COLO668 (cell line): Measurements from ENCODE around the gene VPS45.

Experiments
- DNase-seq: peaks from one replicate; lab custom pipeline; 2025; ENCODE audit not compliant: unreplicated experiment; lab: John Stamatoyannopoulos, UW

Gene VPS45

DNA sequence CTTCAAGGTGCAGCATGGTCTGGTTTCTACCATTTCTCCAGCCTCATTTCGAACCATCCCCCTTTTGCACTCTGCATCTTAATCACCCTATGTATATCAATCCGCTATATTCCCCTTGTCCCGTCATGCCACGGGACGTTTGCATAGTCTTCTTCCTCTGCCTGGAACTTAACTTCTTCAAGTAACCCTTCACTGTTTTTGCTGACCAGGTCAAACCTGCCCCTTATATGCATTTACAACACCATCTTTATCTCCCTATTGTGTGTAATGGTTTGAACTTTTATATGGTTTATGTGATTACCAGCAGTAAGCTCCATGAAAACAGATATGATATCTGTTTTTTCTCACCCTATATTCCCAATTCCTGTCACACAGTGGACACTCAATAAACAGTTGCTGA, 2.3 kb downstream of the VPS45 start:
- DNase-seq: no peak

DNA sequence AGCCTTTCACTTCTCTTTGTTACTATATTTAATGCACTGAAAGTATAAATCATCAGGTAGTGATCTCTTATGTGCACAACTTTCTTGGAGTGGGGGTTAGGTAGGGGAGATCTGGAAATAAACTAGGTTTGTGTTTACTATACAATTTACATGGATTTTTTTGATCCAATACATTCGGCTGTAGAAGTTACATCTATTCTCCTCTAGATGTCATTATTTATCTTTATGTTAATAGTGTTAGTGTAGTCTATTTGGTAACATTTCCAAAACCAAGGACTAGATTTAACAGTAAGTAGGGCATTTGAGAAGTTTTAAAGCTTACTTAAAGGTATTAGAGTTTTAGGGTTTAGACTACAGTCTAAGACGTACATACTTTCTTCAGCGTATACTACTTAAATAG, 5.4 kb downstream of the VPS45 start:
- DNase-seq: no peak

DNA sequence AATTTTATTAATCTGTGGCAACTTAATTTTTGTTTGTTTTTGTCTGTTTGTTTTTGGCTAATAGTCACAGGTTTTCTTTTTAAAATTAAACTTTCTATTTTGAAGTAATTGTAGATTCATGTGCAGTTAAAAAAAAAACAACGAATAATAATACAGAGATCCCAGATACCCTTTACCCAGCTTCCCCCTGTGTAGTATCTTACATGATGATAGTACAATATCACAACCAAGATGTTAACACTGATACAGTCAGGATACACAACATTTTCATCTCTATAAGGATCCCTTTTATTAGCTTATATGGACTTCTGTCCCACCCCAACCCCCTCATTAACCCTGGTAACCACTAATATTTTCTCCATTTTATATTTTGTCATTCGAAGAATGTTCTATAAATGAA, 5.9 kb downstream of the VPS45 start:
- no peak for DNase-seq

DNA sequence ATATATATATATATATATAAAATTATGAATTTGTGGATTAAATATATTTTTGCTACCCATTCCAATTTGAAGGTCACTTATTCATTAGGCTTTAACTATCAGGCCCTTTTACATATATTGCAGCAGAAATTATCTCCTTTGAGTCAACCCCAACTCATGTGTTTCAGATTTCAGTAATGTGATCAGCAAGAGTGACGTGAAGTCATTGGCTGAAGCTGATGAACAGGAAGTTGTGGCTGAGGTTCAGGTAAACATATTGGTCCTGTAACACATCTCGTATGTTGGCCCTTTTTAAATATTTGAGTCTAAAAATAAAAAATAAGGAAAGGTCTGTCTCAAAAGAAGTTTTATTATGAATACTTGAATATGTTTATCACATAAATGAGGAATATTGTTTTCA, 8.5 kb downstream of the VPS45 start:
- no peak for DNase-seq

DNA sequence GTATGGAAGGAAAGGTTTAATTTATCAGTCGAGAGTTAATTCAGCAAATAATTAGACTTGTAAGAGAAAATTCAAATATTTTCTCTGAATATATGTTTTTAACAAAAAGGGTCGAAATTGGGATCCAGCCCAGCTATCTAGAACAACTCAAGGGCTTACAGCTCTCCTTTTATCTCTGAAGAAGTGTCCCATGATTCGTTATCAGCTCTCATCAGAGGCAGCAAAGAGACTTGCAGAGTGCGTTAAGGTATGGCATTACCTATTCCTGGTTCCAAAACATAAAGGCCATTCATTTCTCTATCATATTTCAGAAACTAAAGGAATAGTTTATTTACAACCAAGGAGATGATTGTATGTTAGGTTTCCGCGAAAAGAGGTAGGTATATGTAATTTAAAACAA, 9.4 kb downstream of the VPS45 start:
- DNase-seq: no peak

DNA sequence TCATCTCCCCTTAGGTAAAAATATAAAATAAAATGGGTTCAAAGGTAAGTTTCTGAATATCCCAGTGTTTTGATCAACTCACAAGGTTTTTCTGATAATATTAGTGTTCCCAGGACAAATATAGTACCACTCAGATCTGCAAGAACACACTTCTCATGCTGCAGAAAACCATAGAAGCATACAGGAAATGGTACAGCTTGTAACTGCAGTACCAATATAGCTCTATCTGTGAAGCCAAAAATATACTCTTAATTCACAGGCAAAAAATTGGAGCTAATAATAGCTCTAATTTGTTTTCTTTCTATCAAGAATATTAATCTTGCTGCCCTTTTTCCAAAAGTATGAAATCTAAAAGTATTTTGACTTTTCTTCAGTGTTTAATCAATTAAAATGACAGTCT, 13.2 kb downstream of the VPS45 start:
- no peak for DNase-seq

- DNase-seq: no peak
These were observed 14.9 kb downstream of the VPS45 start for GRCh38 chr1:150082494-150082893.

- no peak for DNase-seq
These were observed 16.3 kb downstream of the VPS45 start for GRCh38 chr1:150083907-150084306.

GRCh38 chr1:150085406-150085805, 17.8 kb downstream of the VPS45 start:
- no peak for DNase-seq

DNA sequence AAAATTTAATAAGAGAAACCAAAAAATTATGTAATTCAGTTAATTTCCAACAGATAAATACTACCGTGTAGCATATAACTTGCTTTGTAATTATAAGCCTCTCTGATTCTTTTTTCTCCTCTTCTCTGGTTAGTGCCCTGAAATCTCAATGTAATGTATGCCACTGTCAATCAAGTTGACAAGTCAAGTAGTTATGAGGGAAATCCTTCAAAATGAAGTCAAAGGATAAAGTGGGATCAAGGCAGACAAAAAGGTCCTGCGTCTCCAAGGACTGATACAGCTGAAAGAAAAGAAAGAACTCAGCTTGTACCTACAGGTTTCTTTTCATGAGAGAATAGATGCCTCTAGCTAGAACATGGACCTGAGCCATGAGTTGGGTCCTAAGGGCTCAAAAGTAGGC, 19.8 kb downstream of the VPS45 start:
- DNase-seq: no peak

DNA sequence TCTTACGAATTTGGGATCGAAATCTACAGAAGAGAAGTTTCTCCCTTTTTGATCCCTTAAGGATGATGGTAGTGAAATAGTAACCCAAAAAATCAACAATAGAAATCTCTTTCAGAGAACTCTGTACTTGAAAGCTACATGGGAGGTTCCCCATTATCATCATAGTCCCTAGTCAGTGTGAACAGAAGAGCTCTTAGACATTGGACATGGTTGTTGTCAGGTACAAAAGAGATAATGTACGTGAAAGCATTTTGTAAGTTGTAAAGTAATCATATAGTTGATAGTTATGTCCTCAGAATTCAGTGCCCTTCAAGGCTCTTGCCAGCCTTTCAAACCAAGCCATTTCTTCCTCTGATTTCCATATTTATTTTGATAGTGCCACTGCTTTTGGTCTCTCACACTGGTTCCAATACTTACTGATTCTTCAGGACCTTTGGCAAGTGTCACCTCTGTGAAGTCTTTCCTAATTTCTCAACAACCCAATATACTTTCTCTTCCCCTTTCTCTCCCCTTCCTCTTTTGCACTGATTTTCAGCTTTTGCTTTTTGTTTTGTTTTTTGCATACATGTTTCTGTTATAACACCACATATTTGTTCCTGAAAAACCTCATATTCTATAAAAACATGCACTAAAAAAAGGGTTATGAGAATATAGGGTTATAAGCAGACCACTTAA, 22.4 kb downstream of the VPS45 start:
- no peak for DNase-seq

- no peak for DNase-seq
These were observed 24.7 kb downstream of the VPS45 start for GRCh38 chr1:150092180-150092791.

DNA sequence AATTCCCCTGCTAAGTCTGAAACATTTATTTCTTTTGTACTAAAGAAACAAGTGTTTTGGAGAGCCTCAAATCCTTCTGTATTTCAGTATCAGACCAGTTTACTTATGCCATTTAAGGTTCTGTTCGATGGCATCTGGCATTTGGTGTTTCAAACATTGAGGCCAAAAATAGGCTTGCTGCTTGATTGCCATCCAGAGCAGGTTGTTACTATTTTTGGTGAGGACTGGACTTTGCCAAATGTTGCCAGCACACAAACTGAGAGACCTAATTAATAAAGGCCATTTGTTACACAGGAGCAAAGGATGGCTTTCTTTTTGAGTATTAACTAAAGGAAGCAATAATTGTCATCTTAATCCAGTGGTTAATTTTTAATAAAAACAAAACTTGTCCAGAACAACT, 26.2 kb downstream of the VPS45 start:
- DNase-seq: no peak

- no peak for DNase-seq
These were observed 27.2 kb downstream of the VPS45 start for GRCh38 chr1:150094734-150095265.

DNA sequence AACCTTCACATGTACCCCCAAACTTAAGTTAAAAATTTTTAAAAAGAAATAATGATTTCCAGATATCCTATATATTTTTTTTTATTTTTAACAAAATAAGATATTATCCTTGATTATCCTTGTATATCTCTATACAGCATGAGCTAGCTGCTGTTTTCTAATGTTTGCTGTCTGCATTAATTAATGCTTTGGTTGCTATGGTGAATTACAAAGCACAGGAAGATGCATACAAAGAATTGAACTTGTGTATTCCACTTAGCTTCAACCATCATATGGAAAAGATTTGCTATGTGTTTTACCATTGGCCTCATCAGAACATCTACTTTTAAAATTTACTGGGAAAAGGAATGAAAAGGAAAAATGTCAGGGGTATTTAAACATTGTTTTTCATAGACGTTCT, 35.4 kb downstream of the VPS45 start:
- no peak for DNase-seq

DNA sequence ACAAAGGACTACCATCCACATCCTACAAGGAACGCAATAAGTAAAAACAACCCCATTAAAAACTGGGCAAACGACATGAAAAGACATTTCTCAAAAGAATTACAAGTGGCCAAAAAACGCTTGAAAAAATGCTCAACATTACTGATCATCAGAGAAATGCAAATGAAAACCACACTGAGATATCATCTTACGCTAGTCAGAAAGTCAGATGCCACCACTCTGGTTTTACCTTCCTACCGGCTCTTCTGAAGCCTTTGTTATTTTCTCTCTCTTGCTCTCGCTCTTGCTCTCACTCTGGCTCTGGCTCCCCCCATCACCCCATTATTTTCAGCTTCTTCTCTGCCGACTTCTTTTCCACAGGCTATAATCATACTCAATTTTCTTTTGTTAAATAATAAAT, 38.8 kb downstream of the VPS45 start:
- DNase-seq: no peak

DNA sequence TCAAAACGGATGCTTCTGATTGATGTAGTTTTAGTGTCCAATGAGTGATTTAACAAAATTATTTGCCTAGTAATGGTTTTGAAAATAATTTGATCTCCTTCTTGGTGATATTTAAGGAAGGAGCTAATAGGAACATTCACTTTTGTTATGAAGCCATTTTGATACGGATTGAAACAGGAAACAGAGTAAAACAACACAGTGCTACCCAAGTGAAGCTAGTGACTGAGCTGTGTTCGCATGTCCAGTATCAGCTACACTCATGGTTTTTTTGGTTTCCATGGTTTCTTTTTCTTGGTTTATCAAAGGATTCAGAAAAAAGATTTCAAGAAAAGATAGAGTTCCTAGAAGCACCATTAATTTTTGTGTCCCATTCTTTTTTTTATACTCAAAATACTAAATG, 42.0 kb downstream of the VPS45 start:
- DNase-seq: no peak

DNA sequence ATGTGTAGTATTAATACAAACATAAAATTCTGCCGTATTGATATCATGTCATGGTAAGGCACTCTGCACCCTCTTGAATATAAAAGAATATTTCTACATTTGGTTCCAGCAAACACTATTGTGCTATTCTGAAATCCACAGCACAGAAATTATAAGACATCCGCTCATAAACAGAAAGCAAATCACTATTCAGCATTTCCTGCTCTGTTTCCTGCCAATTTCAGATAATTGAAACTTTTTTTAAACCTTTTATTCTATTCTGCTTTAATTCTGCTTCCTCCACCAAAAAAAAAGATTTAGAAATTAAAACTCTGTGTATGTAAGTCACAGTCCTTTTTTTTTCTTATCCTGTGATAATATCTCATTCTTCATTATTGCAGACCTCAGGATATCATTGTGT, 42.5 kb downstream of the VPS45 start:
- no peak for DNase-seq

DNA sequence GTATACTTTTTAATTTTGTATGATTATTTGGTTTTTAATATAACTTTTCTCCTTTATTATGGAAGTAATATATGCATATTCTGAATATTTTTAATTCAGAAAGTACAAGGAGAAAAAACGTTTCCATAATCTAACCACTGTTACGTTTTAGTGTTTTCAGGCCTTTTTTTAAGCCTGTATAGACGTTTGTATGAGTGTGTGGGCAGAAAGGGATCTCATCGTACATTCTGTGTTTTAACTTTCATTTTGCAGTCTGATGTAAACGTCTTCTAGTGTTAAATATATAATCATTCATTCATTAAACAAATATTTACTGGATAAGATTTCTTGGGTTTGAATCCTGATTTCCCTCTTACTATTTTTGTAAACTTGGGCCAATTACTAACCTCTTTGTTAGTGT, 44.1 kb downstream of the VPS45 start:
- DNase-seq: no peak

- no peak for DNase-seq
These were observed 47.5 kb downstream of the VPS45 start for GRCh38 chr1:150115121-150115520.

DNA sequence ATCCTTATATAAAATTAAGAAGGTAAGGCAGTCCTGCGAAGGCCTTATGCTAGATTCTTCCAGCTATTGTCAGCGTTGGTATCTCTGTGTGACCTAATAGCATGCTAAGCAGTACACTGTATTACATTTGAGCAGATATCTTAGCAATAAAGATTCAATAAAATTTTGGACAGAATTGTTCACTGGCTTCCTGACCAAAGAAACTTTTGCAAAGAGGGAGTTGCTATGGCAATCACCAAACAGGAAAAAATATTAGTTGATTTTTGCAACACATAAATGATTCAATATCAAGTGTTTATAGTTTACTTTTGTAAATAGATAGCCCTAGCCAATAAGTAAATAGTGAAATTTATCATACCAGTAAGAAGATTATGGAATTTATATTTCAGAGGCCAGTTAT, 51.1 kb downstream of the VPS45 start:
- no peak for DNase-seq

DNA sequence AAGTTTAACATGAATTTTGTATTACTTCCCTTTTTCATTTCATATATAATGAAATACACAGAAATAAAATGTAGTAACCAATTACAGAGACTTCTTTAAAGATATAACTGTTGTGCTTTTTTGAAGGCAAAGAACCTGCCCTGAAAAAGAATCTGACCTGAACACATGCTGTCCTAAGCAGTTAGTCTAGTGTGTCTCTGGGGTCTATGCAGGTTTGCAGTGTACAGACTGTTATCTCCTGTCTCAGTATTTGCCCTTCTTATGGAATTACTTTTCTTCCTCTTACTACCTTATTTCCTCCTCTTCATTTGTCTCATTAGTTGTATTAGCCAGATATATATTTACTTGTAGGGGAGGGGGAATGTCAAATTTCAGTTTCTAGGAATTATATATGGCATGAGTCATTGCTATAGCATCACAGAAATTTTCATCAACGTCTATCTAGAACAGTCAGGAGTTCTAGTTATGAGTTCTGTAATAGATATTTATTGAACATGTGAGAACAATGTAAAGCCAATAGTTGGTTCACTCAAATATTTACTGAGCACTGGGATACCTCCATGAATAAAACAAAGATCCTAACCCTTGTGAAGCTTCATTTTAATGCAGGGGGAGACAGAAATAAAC, 53.8 kb downstream of the VPS45 start:
- no peak for DNase-seq
